Measurements from ENCODE around the gene SDHA. TPM values are rescaled to one million over a fixed set of nuclear protein-coding genes. Genes with fewer than 3 reads are reported as not detected.
"Not testable (repeated sequence)": the region's sequence is repeated elsewhere in the genome, so short reads cannot be mapped to it uniquely, and the experiment has no call there.

SDHA gene
- total RNA-seq, 1 experiment from 2014 or later: 140 TPM

GRCh38 chr5:230711-231110, 12.6 kb downstream of the SDHA start:
- Mint-ChIP-seq H3K9me3 (ENCODE audit: unreplicated experiment) (no peaks in the 10 kb centered on the region), H3K27me3 (ENCODE audit: insufficient read depth, unreplicated experiment) (no peaks in the 10 kb centered on the region), H3K4me3 (ENCODE audit: unreplicated experiment) (no peak overlapping the region), H3K27ac (ENCODE audit: unreplicated experiment) (no peak overlapping the region), H3K4me1 (ENCODE audit: low read depth, unreplicated experiment) (no peaks in the 10 kb centered on the region), H3K36me3 (ENCODE audit: insufficient read depth, unreplicated experiment) (peaks cover 90% of the 10 kb centered on the region)
- H3K9me3 ChIP-seq: no peaks in the 10 kb centered on the region
- no peaks in the 10 kb centered on the region for H3K27me3 ChIP-seq (replicated peaks; ENCODE audit: control insufficient read depth, insufficient read depth, low read length)
- intact Hi-C loops (cut with micrococcal nuclease; ENCODE audit: unreplicated experiment): no loop called here
- TF ChIP-seq, protein P1, sequence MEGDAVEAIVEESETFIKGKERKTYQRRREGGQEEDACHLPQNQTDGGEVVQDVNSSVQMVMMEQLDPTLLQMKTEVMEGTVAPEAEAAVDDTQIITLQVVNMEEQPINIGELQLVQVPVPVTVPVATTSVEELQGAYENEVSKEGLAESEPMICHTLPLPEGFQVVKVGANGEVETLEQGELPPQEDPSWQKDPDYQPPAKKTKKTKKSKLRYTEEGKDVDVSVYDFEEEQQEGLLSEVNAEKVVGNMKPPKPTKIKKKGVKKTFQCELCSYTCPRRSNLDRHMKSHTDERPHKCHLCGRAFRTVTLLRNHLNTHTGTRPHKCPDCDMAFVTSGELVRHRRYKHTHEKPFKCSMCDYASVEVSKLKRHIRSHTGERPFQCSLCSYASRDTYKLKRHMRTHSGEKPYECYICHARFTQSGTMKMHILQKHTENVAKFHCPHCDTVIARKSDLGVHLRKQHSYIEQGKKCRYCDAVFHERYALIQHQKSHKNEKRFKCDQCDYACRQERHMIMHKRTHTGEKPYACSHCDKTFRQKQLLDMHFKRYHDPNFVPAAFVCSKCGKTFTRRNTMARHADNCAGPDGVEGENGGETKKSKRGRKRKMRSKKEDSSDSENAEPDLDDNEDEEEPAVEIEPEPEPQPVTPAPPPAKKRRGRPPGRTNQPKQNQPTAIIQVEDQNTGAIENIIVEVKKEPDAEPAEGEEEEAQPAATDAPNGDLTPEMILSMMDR (IDR thresholded peaks at IDR 0.05; ENCODE audit: insufficient read depth in 1 of 2, low read depth in 1 of 2, low read length in 1 of 2, severe bottlenecking in 1 of 2, unreplicated experiment in 1 of 2): no peak
- H3K4me1 ChIP-seq: no peaks in the 10 kb centered on the region
- CTCF ChIA-PET: no interaction called here
- peaks cover 4% of the 10 kb centered on the region for H3K36me3 ChIP-seq (ENCODE audit: control insufficient read depth, insufficient read depth, low read length)
- BruUV-seq (replicated peaks): no TSS peak
- POLR2A ChIA-PET: no interaction called here
- no peak overlapping the region for H3K4me3 ChIP-seq (ENCODE audit: low read depth, low read length)
- DNase-seq: no peak

- DNase-seq: no peak
- H3K27me3 Mint-ChIP-seq (ENCODE audit: insufficient read depth, unreplicated experiment): no peaks in the 10 kb centered on the region
- ChIA-PET POLR2A (no interaction called here), CTCF (no interaction called here)
- no peak overlapping the region for H3K4me3 ChIP-seq (ENCODE audit: low read depth, low read length)
- H3K9me3 Mint-ChIP-seq (ENCODE audit: unreplicated experiment): no peaks in the 10 kb centered on the region
- no peaks in the 10 kb centered on the region for H3K9me3 ChIP-seq
- no peaks in the 10 kb centered on the region for H3K4me1 ChIP-seq
- peaks cover 3% of the 10 kb centered on the region for H3K36me3 ChIP-seq (ENCODE audit: control insufficient read depth, insufficient read depth, low read length)
- no peaks in the 10 kb centered on the region for H3K27me3 ChIP-seq (replicated peaks; ENCODE audit: control insufficient read depth, insufficient read depth, low read length)
- TF ChIP-seq, protein P1 (IDR thresholded peaks at IDR 0.05; ENCODE audit: insufficient read depth in 1 of 2, low read depth in 1 of 2, low read length in 1 of 2, severe bottlenecking in 1 of 2, unreplicated experiment in 1 of 2): no peak
- no peak overlapping the region for H3K27ac Mint-ChIP-seq (ENCODE audit: unreplicated experiment)
- intact Hi-C loops (cut with micrococcal nuclease; ENCODE audit: unreplicated experiment): no loop called here
- no peak overlapping the region for H3K4me3 Mint-ChIP-seq (ENCODE audit: unreplicated experiment)
- no peaks in the 10 kb centered on the region for H3K4me1 Mint-ChIP-seq (ENCODE audit: low read depth, unreplicated experiment)
- no TSS peak for BruUV-seq (replicated peaks)
- peaks cover 82% of the 10 kb centered on the region for H3K36me3 Mint-ChIP-seq (ENCODE audit: insufficient read depth, unreplicated experiment)
Measured at GRCh38 chr5:231661-232060, 13.5 kb downstream of the SDHA start.

DNA sequence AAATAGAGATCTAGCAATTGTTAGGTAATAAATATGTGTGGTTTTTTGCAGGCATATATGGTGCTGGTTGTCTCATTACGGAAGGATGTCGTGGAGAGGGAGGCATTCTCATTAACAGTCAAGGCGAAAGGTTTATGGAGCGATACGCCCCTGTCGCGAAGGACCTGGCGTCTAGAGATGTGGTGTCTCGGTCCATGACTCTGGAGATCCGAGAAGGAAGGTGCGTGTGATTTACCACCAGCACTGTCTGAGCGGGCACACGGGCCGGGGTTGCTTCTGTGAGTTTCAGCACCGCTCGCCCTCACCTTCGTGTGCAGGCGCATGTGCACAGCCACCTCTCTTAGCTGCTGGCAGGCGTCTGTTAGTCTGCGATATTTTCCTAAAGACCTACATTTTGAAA, 15.3 kb downstream of the SDHA start:
- H3K36me3 Mint-ChIP-seq (ENCODE audit: insufficient read depth, unreplicated experiment): peaks cover 74% of the 10 kb centered on the region
- H3K9me3 Mint-ChIP-seq (ENCODE audit: unreplicated experiment); BruUV-seq (replicated peaks); DNase-seq; H3K4me1 ChIP-seq; POLR2A ChIA-PET; H3K4me3 ChIP-seq (ENCODE audit: low read depth, low read length); H3K9me3 ChIP-seq; H3K4me1 Mint-ChIP-seq (ENCODE audit: low read depth, unreplicated experiment); H3K27me3 Mint-ChIP-seq (ENCODE audit: insufficient read depth, unreplicated experiment); H3K36me3 ChIP-seq (ENCODE audit: control insufficient read depth, insufficient read depth, low read length); H3K4me3 Mint-ChIP-seq (ENCODE audit: unreplicated experiment); intact Hi-C loops (cut with micrococcal nuclease; ENCODE audit: unreplicated experiment); H3K27me3 ChIP-seq (replicated peaks; ENCODE audit: control insufficient read depth, insufficient read depth, low read length); CTCF ChIA-PET; H3K27ac Mint-ChIP-seq (ENCODE audit: unreplicated experiment): not testable (repeated sequence)

DNA sequence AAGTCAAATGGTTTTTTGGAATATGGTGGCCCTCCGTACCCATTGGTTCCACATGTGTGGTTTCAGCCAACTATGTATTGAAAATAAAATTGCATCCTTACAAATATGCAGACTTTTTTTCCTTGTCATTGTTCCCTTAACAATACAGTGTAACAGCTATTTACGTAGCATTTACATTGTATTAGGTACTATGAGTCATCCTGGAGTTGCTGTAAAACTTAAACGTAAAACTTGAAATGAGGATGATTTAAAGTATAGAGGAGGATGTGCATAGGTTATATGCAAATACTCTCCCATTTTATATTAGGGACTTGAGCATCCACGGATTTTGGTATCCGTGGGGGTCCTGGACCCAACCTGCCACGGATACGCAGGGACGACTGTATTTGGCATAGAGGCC, 16.3 kb downstream of the SDHA start:
- Mint-ChIP-seq H3K4me3 (ENCODE audit: unreplicated experiment) (no peak overlapping the region), H3K36me3 (ENCODE audit: insufficient read depth, unreplicated experiment) (peaks cover 71% of the 10 kb centered on the region), H3K27ac (ENCODE audit: unreplicated experiment) (no peak overlapping the region), H3K4me1 (ENCODE audit: low read depth, unreplicated experiment) (no peaks in the 10 kb centered on the region), H3K9me3 (ENCODE audit: unreplicated experiment) (no peaks in the 10 kb centered on the region), H3K27me3 (ENCODE audit: insufficient read depth, unreplicated experiment) (no peaks in the 10 kb centered on the region)
- H3K4me3 ChIP-seq (ENCODE audit: low read depth, low read length): no peak overlapping the region
- H3K9me3 ChIP-seq: no peaks in the 10 kb centered on the region
- ChIA-PET CTCF (no interaction called here), POLR2A (no interaction called here)
- no peak for DNase-seq
- BruUV-seq (replicated peaks): no TSS peak
- H3K36me3 ChIP-seq (ENCODE audit: control insufficient read depth, insufficient read depth, low read length): peaks cover 4% of the 10 kb centered on the region
- H3K4me1 ChIP-seq: no peaks in the 10 kb centered on the region
- no peaks in the 10 kb centered on the region for H3K27me3 ChIP-seq (replicated peaks; ENCODE audit: control insufficient read depth, insufficient read depth, low read length)
- intact Hi-C loops (cut with micrococcal nuclease; ENCODE audit: unreplicated experiment): no loop called here
- TF ChIP-seq, protein P1 (IDR thresholded peaks at IDR 0.05; ENCODE audit: insufficient read depth in 1 of 2, low read depth in 1 of 2, low read length in 1 of 2, severe bottlenecking in 1 of 2, unreplicated experiment in 1 of 2): no peak

GRCh38 chr5:235527-235926, 17.4 kb downstream of the SDHA start:
- H3K27me3 ChIP-seq (replicated peaks; ENCODE audit: control insufficient read depth, insufficient read depth, low read length); H3K4me1 Mint-ChIP-seq (ENCODE audit: low read depth, unreplicated experiment); BruUV-seq (replicated peaks); H3K9me3 ChIP-seq; H3K4me3 Mint-ChIP-seq (ENCODE audit: unreplicated experiment); DNase-seq; H3K4me1 ChIP-seq; H3K9me3 Mint-ChIP-seq (ENCODE audit: unreplicated experiment); H3K36me3 ChIP-seq (ENCODE audit: control insufficient read depth, insufficient read depth, low read length); intact Hi-C loops (cut with micrococcal nuclease; ENCODE audit: unreplicated experiment); H3K4me3 ChIP-seq (ENCODE audit: low read depth, low read length); POLR2A ChIA-PET; CTCF ChIA-PET; H3K27me3 Mint-ChIP-seq (ENCODE audit: insufficient read depth, unreplicated experiment); H3K27ac Mint-ChIP-seq (ENCODE audit: unreplicated experiment): not testable (repeated sequence)
- peaks cover 76% of the 10 kb centered on the region for H3K36me3 Mint-ChIP-seq (ENCODE audit: insufficient read depth, unreplicated experiment)

Data from Caco-2 (cell line).